DOHH2 (cell line): ENCODE measurements around the gene C9orf78.

ENCODE experiments used
- H3F3A ChIP-seq: fragments of 200-600 bp; sonication (generic), shearing (Covaris generic); 2 replicates; pipeline ENCODE4 v1.6.0; 2016; ENCODE audit warnings: antibody characterized with exemption, mild to moderate bottlenecking; ENCODE audit not compliant: control insufficient read depth, insufficient read depth
- H3K27ac ChIP-seq: fragments of 200-600 bp; sonication (generic); 2 replicates; pipeline ENCODE4 v1.5.1; 2014; ENCODE audit warnings: low read depth, mild to moderate bottlenecking, low read length, moderate library complexity
- H3K27me3 ChIP-seq: fragments of 200-600 bp; sonication (generic); 2 replicates; pipeline ENCODE4 v1.6.1; 2014; ENCODE audit warnings: mild to moderate bottlenecking, low read length, mixed read lengths; ENCODE audit not compliant: control insufficient read depth
- H3K36me3 ChIP-seq: fragments of 200-600 bp; sonication (generic); 2 replicates; pipeline ENCODE4 v1.6.1; 2014; ENCODE audit warnings: mild to moderate bottlenecking, low read length, moderate library complexity, mixed read lengths; ENCODE audit not compliant: control insufficient read depth
- H3K4me1 ChIP-seq: fragments of 200-600 bp; sonication (generic); 2 replicates; pipeline ENCODE4 v1.6.1; 2014; ENCODE audit warnings: mild to moderate bottlenecking, low read length, mixed read lengths; ENCODE audit not compliant: control insufficient read depth
- H3K4me2 ChIP-seq: fragments of 200-600 bp; sonication (generic); 2 replicates; pipeline ENCODE4 v1.6.0; 2014; ENCODE audit warnings: mild to moderate bottlenecking, low read length, moderate library complexity
- H3K4me3 ChIP-seq: fragments of 200-600 bp; sonication (generic); 2 replicates; pipeline ENCODE4 v1.5.1; 2014; ENCODE audit warnings: mild to moderate bottlenecking, low read length, mixed read lengths
- H3K79me2 ChIP-seq: fragments of 200-600 bp; sonication (generic); 2 replicates; pipeline ENCODE4 v1.6.1; 2014; ENCODE audit warnings: mild to moderate bottlenecking, low read length, mixed read lengths; ENCODE audit not compliant: control insufficient read depth
- H3K9me2 ChIP-seq: fragments of 200-600 bp; sonication (generic); replicated peaks from 2 replicates; pipeline ENCODE4 v1.6.1; 2014; ENCODE audit warnings: mild to moderate bottlenecking, low read length, mixed read lengths; ENCODE audit not compliant: control insufficient read depth
- H3K9me3 ChIP-seq: fragments of 200-600 bp; sonication (generic); 2 replicates; pipeline ENCODE4 v1.6.1; 2014; ENCODE audit warnings: antibody characterized with exemption, low read length, mixed read lengths; ENCODE audit not compliant: control insufficient read depth, insufficient read depth
- H4K20me1 ChIP-seq: fragments of 200-600 bp; sonication (generic); 2 replicates; pipeline ENCODE4 v1.6.0; 2014; ENCODE audit warnings: low read depth, mild to moderate bottlenecking, antibody characterized with exemption, low read length, moderate library complexity; ENCODE audit not compliant: control insufficient read depth, insufficient read depth
- CTCF ChIP-seq: fragments of 200-600 bp; sonication (generic); IDR thresholded peaks from one replicate; pipeline ENCODE4 v1.5.1; 2014; ENCODE audit warnings: antibody characterized with exemption, mild to moderate bottlenecking, low read depth, low read length; ENCODE audit not compliant: poor library complexity, severe bottlenecking
- EZH2phosphoT487 ChIP-seq: fragments of 200-600 bp; sonication (generic); IDR thresholded peaks from 2 replicates; pipeline ENCODE4 v1.6.1; 2017; ENCODE audit warnings: borderline replicate concordance, mild to moderate bottlenecking, antibody characterized with exemption, low read length, moderate library complexity, mixed read lengths

C9orf78 gene

GRCh38 chr9:129848712-129849441 is 13.8 kb upstream of the C9orf78 start:
- H3K27me3 ChIP-seq = no peaks in the 10 kb centered on the region
- peaks cover 11% of the 10 kb centered on the region for H3K36me3 ChIP-seq
- no peaks in the 10 kb centered on the region for H3K4me1 ChIP-seq
- no peak for TF ChIP-seq EZH2phosphoT487
- no peak for TF ChIP-seq CTCF
- no peak overlapping the region for H3K4me2 ChIP-seq
- H4K20me1 ChIP-seq = no peaks in the 10 kb centered on the region
- no peaks in the 10 kb centered on the region for H3K79me2 ChIP-seq
- H3F3A ChIP-seq = no peaks in the 10 kb centered on the region
- no peaks in the 10 kb centered on the region for H3K9me3 ChIP-seq
- no peaks in the 10 kb centered on the region for H3K9me2 ChIP-seq
- no peak overlapping the region for H3K27ac ChIP-seq
- H3K4me3 ChIP-seq = no peak overlapping the region

- no peak overlapping the region for H3K27ac ChIP-seq
These were observed 10.3 kb upstream of the C9orf78 start for GRCh38 chr9:129845373-129845772.

GRCh38 chr9:129841071-129841470 is 6.0 kb upstream of the C9orf78 start:
- no peaks in the 10 kb centered on the region for H4K20me1 ChIP-seq
- TF ChIP-seq EZH2phosphoT487 (no peak), CTCF (no peak)

More at GRCh38 chr9:129845373-129845772, 10.3 kb upstream of the C9orf78 start:
- no peaks in the 10 kb centered on the region for H3K27me3 ChIP-seq
- no peaks in the 10 kb centered on the region for H3K9me2 ChIP-seq
- TF ChIP-seq CTCF = no peak
- no peak for TF ChIP-seq EZH2phosphoT487
- no peak overlapping the region for H3K4me2 ChIP-seq
- no peaks in the 10 kb centered on the region for H3K79me2 ChIP-seq
- no peak overlapping the region for H3K4me3 ChIP-seq
- H4K20me1 ChIP-seq = no peaks in the 10 kb centered on the region
- H3K36me3 ChIP-seq = no peaks in the 10 kb centered on the region
- H3K9me3 ChIP-seq = no peaks in the 10 kb centered on the region
- no peaks in the 10 kb centered on the region for H3K4me1 ChIP-seq
- no peaks in the 10 kb centered on the region for H3F3A ChIP-seq

More at GRCh38 chr9:129841071-129841470, 6.0 kb upstream of the C9orf78 start:
- Histone ChIP-seq H3K4me3 (no peak overlapping the region), H3F3A (peaks cover 3% of the 10 kb centered on the region; the same call in 1 of the 2 replicates), H3K9me2 (no peaks in the 10 kb centered on the region), H3K27me3 (no peaks in the 10 kb centered on the region), H3K4me1 (peaks cover 26% of the 10 kb centered on the region), H3K27ac (no peak overlapping the region), H3K36me3 (no peaks in the 10 kb centered on the region), H3K9me3 (no peaks in the 10 kb centered on the region), H3K79me2 (peaks cover 16% of the 10 kb centered on the region), H3K4me2 (no peak overlapping the region)
